Embryonic facial prominence (tissue), 1 donor: ENCODE data around the gene RNF186.
"Not testable (repeated sequence)": the region's sequence is repeated elsewhere in the genome, so short reads cannot be mapped to it uniquely, and the experiment has no call there.

Source experiments
- DNase-seq: peaks from one replicate; pipeline ENCODE4 v3.0.0-alpha.2; 2016; ENCODE audit errors: extremely low spot score

Gene RNF186

GRCh38 chr1:19824541-19824940 is 9.5 kb upstream of the RNF186 start:
- no peak for DNase-seq

GRCh38 chr1:19824036-19824435 is 9.0 kb upstream of the RNF186 start:
- DNase-seq: no peak

DNA sequence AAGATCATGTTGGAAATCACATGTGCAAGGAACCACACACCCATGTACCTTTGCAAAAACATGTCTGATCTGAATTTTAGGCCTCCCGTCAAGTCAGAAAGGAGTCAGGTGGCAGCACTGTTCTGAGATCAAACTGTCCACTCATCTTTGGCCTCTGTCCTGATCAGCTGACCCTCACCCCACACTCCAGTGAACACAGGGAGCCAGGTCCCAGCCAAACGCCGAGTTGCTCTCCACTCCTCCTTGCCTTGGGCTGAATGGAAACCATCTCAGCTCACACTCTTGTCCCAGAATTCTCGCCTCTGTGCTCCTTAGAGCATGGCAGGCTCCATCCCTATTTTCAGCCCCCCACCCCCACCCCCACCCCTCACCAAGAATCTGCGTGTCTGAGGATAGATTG is 4.6 kb upstream of the RNF186 start:
- no peak for DNase-seq

GRCh38 chr1:19818324-19818723 is 3.2 kb upstream of the RNF186 start:
- DNase-seq: no peak

GRCh38 chr1:19817160-19817559 is 2.1 kb upstream of the RNF186 start:
- DNase-seq: no peak

DNA sequence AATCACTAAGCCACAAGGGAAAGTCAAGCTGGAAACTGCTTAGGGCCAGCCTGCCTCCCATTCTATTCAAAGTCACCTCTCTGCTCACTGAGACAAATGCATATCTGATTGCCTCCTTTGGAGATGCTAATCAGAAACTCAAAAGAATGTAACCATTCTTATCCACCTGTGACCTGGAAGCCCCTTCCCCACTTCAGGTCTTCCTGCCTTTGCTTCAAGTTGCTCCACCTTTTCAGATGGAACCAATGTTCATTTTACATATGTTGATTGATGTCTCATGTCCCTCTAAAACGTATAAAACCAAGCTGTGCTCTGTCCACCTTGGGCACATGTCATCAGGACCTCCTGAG is 1.6 kb upstream of the RNF186 start:
- DNase-seq: not testable (repeated sequence)

DNA sequence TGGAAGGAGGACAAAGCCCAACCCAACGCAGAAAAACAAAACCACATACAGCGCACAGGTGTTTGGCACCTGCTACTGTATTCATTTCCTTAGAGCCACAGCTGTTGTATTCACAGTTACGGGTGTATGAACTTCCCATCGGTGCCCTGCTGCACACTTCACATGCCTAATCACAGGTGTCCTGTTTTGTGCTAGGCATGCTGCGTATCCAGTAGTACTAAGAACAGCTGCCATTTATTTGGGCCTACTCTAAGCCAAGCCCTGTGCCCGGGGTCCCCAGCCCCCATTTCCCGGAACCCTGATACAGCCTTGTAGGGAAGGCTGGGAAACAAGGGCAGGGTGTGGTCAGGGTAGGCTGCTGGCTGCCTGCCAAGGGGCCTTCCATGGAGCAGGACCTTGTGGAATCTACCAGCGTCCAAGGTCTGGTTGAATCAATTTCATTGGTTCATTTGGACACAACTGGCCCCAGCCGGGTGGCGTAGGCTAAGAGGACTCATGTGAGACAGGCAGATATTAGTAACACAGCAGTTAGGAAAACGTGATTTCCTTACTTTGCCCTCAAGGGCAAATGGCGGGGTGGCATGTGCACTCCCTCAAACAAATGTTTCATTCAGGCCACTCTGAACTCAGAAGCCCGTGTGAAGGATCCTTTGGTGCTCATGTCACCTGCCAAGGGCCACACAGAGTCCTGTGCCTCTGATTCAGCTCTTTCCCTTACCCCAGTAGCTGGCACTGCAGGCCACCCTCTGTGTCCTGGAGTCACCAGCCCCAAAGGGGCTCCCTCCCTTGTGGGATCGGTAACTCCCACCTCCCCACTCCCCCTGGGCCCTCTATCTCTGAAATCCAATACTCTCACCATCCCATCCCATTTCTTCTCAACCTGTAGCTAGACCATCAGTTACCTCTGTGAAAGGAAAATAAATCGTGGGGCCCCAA is 986 bp upstream of the RNF186 start:
- no peak for DNase-seq

- no peak for DNase-seq
Observed at GRCh38 chr1:19814244-19814661, 830 bp downstream of the RNF186 start.

- DNase-seq: no peak
Observed at GRCh38 chr1:19813643-19813960, 1.5 kb downstream of the RNF186 start.

DNA sequence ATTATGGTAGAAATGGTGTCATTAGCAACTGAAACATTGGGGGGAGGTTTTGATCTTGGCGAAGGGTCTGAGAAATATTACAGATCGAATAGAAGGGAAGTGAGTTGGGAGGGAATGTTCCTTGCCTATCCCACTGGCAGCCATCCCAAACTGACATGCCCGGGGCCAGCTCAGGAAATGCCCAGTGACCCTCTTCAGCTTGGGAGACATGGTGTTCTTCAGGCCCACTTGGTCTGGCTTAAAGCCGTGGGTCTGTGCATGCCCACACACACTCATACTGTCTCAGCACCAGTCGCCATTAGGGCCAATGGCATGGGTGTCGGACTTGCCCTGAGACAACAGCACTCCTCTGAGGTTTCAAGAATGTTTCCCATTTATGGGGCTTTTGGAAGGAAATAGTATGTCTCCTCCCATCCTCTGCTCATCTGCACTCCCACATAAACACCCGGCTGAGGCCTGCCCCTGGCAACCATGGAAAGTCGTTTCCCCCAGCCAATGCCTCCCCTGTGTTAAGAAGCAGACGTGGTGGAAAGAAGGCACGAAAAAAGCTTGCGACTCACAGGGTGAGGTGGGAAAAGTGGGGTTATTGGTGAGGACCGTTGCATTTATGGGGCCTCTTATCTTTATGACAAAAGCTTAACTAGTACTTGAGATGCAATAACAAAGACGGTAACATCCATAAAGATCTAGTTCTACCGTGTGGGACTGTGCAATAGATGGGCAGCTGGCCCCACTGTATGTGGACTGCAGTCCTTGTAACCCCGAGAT is 2.0 kb downstream of the RNF186 start:
- no peak for DNase-seq

GRCh38 chr1:19811206-19811851 is 3.8 kb downstream of the RNF186 start:
- DNase-seq: no peak

DNA sequence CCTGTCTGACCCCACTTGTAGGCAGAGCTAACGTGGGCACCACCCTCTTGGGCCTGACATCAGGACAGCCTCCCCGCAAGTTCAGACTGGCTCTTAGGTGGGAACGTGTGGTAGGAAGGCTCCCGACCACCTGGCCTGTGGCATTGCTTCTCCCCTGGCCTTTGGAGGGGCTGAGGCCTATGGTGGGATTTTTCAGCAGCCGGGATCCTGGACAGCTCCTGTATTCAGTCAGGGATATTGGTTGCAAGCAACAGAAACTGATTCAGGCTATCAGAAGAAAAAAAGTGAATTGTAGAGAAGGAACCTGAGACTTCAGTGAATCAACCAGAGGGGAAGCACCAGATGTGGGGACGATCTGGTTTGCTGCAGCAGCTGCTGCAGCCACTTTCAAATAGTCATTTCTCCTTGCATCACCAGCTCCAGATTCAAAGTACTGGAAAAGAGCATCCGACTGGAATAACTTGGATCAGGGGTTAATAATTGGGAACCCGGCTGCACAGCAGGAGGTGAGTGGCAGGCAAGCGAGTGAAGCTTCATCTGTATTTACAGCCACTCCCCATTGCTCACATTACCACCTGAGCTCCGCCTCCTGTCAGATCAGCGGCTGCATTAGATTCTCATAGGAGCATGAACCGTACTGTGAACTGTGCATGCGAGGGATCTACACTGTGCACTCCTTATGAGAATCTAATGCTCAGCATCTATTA is 5.9 kb downstream of the RNF186 start:
- DNase-seq: no peak

DNA sequence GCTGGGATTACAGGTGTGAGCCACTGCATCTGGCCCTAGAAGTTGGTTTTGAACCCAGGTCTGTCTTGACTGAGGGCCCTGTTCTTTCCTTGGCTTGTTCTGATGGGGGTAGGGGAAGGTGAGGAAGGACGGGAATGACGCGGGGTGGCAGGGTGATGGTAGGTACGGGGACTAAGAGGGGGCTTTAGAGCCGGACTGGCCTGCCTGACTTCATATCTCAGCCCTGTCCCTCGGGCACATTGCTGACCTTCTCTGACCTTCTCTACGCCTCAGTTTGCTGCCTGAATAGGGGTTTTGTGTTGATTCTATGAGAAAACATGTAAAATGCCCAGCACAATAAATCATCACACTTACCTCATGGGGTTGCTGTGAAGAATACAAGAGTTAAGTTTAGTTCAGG is 6.7 kb downstream of the RNF186 start:
- no peak for DNase-seq

- DNase-seq: no peak
Observed at GRCh38 chr1:19804831-19805251, 10.2 kb downstream of the RNF186 start.

GRCh38 chr1:19802269-19802668 is 12.8 kb downstream of the RNF186 start:
- no peak for DNase-seq

GRCh38 chr1:19800076-19800804 is 14.8 kb downstream of the RNF186 start:
- no peak for DNase-seq

DNA sequence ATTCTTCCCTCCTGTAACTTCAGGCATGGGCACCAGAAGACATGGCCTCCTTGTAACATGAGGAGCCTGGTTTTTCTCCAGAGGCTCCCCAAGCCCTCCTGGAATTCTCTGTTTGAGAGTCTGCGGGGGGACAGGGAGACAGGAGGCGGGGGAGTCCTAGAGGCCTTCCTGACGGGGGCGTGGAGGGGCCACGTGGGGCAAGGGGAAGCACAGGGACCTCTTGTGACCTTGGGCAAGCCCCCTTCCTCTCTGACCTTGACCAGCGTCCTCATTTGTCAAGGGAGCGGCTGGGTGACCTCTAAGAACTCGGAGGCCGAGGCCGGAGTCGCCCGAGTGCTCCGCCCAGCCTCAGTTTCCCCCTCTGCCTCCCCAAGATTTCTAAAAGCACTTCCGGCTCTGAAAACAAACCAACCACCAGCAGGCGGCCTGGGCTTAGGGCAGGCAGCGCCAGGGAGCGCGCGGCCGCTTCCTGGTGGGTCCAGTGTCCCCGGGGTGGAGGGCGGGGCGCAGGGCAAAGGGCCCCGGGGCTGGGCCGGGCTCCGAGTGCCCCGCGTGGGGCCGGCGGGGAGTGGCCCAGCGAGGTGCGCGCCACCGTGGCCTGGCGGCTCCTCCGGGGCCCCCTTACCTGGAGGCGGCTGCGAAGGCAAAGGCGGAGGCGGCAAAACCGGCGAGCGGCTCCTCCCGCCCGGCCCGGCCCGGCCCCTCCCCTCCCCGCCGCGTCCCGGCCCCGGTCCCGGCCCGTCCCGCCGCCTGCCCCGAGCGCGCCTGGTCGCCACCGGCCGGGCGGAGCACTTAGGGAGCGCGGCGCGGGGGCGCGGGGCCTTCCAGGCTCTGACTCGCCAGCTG is 15.6 kb downstream of the RNF186 start, which contains the start of gene TMCO4:
Gene TMCO4, minus strand, starts transcription at position 687 of the 846 bp plus-strand sequence. CDS start 19,158 bp downstream, outside the sequence.
- DNase-seq: no peak

- DNase-seq: no peak
Observed at GRCh38 chr1:19798486-19799229, 16.4 kb downstream of the RNF186 start.

DNA sequence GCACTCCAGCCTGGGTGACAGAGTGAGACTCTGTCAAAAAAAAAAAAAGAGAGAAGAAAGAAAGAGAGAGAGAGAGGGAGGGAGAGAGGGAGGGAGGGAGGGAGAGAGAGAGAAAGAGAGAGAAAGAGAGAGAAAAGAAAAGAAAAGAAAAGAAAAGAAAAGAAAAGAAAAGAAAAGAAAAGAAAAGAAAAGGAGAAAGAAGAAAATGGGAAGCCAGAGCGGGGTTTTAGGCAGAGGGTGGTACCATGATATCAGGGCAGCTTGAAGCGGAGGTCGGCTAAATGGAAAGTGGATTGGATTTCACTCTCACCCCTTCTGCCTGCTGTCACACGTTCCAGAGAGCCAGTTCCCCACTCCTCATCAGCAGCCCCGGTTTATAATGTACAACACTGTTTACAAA is 17.3 kb downstream of the RNF186 start:
- DNase-seq: no peak
